Gastroesophageal sphincter (tissue), 3 donors: ENCODE results near the gene PGBD5.
"Not testable (repeated sequence)": the region's sequence is repeated elsewhere in the genome, so short reads cannot be mapped to it uniquely, and the experiment has no call there.

Source experiments
- EP300 ChIP-seq: sonication (generic); formaldehyde crosslinking; IDR thresholded peaks from one replicate; pipeline ENCODE4 v1.6.1; 2017; ENCODE audit warnings: antibody characterized with exemption, mild to moderate bottlenecking
- POLR2A ChIP-seq, 2 donors: fragments of 450-650 bp; IDR thresholded peaks; one replicate each; pipeline ENCODE4 v1.6.1; 2017; ENCODE audit warnings: antibody characterized with exemption in 2 of 2, mild to moderate bottlenecking in 2 of 2, moderate library complexity in 1 of 2
- TF ChIP-seq, protein P1 (sequence below), 4 experiments: fragments of 200-600 bp in 2 of 4; fragments of 450-650 bp in 2 of 4; sonication (generic) in 1 of 4; IDR thresholded peaks; one replicate each; pipeline ENCODE4 v1.5.1; 2017 to 2019; ENCODE audit warnings: antibody characterized with exemption in 4 of 4, mild to moderate bottlenecking in 2 of 4, moderate library complexity in 2 of 4

- TF ChIP-seq, protein P1, sequence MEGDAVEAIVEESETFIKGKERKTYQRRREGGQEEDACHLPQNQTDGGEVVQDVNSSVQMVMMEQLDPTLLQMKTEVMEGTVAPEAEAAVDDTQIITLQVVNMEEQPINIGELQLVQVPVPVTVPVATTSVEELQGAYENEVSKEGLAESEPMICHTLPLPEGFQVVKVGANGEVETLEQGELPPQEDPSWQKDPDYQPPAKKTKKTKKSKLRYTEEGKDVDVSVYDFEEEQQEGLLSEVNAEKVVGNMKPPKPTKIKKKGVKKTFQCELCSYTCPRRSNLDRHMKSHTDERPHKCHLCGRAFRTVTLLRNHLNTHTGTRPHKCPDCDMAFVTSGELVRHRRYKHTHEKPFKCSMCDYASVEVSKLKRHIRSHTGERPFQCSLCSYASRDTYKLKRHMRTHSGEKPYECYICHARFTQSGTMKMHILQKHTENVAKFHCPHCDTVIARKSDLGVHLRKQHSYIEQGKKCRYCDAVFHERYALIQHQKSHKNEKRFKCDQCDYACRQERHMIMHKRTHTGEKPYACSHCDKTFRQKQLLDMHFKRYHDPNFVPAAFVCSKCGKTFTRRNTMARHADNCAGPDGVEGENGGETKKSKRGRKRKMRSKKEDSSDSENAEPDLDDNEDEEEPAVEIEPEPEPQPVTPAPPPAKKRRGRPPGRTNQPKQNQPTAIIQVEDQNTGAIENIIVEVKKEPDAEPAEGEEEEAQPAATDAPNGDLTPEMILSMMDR (IDR thresholded peaks at IDR 0.05): not testable (repeated sequence)
- not testable (repeated sequence) for TF ChIP-seq POLR2A (IDR thresholded peaks at IDR 0.05); EP300
These were observed 19.4 kb downstream of the PGBD5 start for GRCh38 chr1:230406727-230407126.
